GM23248 (cell line): Measurements from ENCODE around the gene TSNAX. TPM values are rescaled to one million over a fixed set of nuclear protein-coding genes. Genes with fewer than 3 reads are reported as not detected.
A peak's percentile ranks its signal among the peaks of the same experiment; 100 is the strongest.

Experiments
- DNase-seq: peaks from one replicate; pipeline ENCODE4 v3.0.0-alpha.2; 2015
- H2AFZ ChIP-seq: fragments of 200-600 bp; sonication (generic); 2 replicates; pipeline ENCODE4 v1.6.1; 2016; ENCODE audit warnings: antibody characterized with exemption
- H3F3A ChIP-seq: fragments of 200-600 bp; sonication (generic); 2 replicates; pipeline ENCODE4 v1.6.1; 2016; ENCODE audit warnings: mild to moderate bottlenecking, antibody characterized with exemption, mixed run types; ENCODE audit not compliant: insufficient read depth
- H3K27ac ChIP-seq: fragments of 200-600 bp; sonication (generic); 2 replicates; pipeline ENCODE4 v1.5.1; 2016; ENCODE audit warnings: mild to moderate bottlenecking
- H3K27me3 ChIP-seq: fragments of 200-600 bp; sonication (generic); replicated peaks from 2 replicates; pipeline ENCODE4 v1.6.1; 2016; ENCODE audit warnings: mild to moderate bottlenecking; ENCODE audit not compliant: insufficient read depth
- H3K36me3 ChIP-seq: fragments of 200-600 bp; sonication (generic); 2 replicates; pipeline ENCODE4 v1.6.1; 2016; ENCODE audit warnings: low read depth, mild to moderate bottlenecking
- H3K4me1 ChIP-seq: fragments of 200-600 bp; sonication (generic); 2 replicates; pipeline ENCODE4 v1.6.1; 2016; ENCODE audit warnings: mild to moderate bottlenecking; ENCODE audit not compliant: insufficient read depth
- H3K4me2 ChIP-seq: fragments of 200-600 bp; sonication (generic); one replicate; pipeline ENCODE4 v1.6.1; 2016; ENCODE audit warnings: mild to moderate bottlenecking; ENCODE audit not compliant: unreplicated experiment
- H3K4me3 ChIP-seq: fragments of 200-600 bp; sonication (generic); 2 replicates; pipeline ENCODE4 v1.5.1; 2016; ENCODE audit warnings: mild to moderate bottlenecking
- H3K79me2 ChIP-seq: fragments of 200-600 bp; sonication (generic); 2 replicates; pipeline ENCODE4 v1.6.1; 2016; ENCODE audit warnings: mild to moderate bottlenecking; ENCODE audit not compliant: insufficient read depth
- H3K9ac ChIP-seq: fragments of 200-600 bp; sonication (generic); 2 replicates; pipeline ENCODE4 v1.6.1; 2016; ENCODE audit warnings: mild to moderate bottlenecking
- H3K9me2 ChIP-seq: fragments of 200-600 bp; sonication (generic); 2 replicates; pipeline ENCODE4 v1.6.1; 2016; ENCODE audit warnings: mixed run types, mild to moderate bottlenecking, moderate library complexity; ENCODE audit not compliant: insufficient read depth
- H3K9me3 ChIP-seq: fragments of 200-600 bp; sonication (generic); one replicate; pipeline ENCODE4 v1.6.1; 2017; ENCODE audit warnings: low read depth
- H4K20me1 ChIP-seq: fragments of 200-600 bp; sonication (generic); 2 replicates; pipeline ENCODE4 v1.6.0; 2016; ENCODE audit not compliant: insufficient read depth
- EZH2 ChIP-seq: fragments of 200-600 bp; sonication (generic); IDR thresholded peaks from 2 replicates; pipeline ENCODE4 v1.6.1; 2018; ENCODE audit warnings: antibody characterized with exemption, mild to moderate bottlenecking; ENCODE audit not compliant: insufficient read depth, poor library complexity, severe bottlenecking
- EZH2phosphoT487 ChIP-seq: fragments of 200-600 bp; sonication (generic); IDR thresholded peaks from 2 replicates; pipeline ENCODE4 v1.6.1; 2018; ENCODE audit warnings: antibody characterized with exemption, moderate library complexity, mild to moderate bottlenecking, low read depth; ENCODE audit not compliant: insufficient read depth
- WGBS, 2 experiments: methylation state at CpG; one replicate each; pipeline ENCODE4 v1.1.6; 2015 to 2017; ENCODE audit warnings: low lambda C conversion rate in 2 of 2, low coverage in 1 of 2; ENCODE audit errors: missing lambda C conversion rate in 2 of 2; 5-methylcytosine and 5-hydroxymethylcytosine counted together
- in situ Hi-C: fragments of 300-500 bp; cut with MboI; formaldehyde crosslinking; loops from 2 replicates; pipeline ENCODE4 v1.15.0; 2020
- polyA plus RNA-seq: library from polyadenylated mRNA; unstranded; fragments of >200 nt; fragmentation: Nextera tagmentation; extraction: Ambion mirVana; gene quantifications from 2 replicates; pipeline ENCODE4 v1.2.1, GENCODE V29; 2016
- total RNA-seq: library from RNA; depleted of rRNA; stranded (reverse); fragments of >200 nt; shearing (Covaris generic); gene quantifications from 2 replicates; pipeline ENCODE4 v1.2.3, GENCODE V29; 2014

The TSNAX gene
- total and polyA plus RNA-seq, 2 experiments from 2014 or later = 39.4 to 45.8 TPM

- Histone ChIP-seq H3K9ac (peak overlapping the region; percentile 92), H4K20me1 (no peaks in the 10 kb centered on the region), H3K4me3 (peak overlapping the region; percentile 86), H3K27ac (peak overlapping the region; percentile 85), H3K27me3 (no peaks in the 10 kb centered on the region), H3K4me2 (peak overlapping the region; percentile 89), H2AFZ (peak overlapping the region; percentile 96), H3K36me3 (no peaks in the 10 kb centered on the region), H3F3A (peaks cover 9% of the 10 kb centered on the region; the same call in 1 of the 2 replicates), H3K79me2 (peaks cover 40% of the 10 kb centered on the region), H3K9me3 (no peaks in the 10 kb centered on the region), H3K9me2 (no peaks in the 10 kb centered on the region), H3K4me1 (peaks cover 13% of the 10 kb centered on the region)
- 47 to 48% methylated on average over 15 of the region's 15 CpGs for WGBS, 2 experiments
- in situ Hi-C loops = no loop called here
- DNase-seq = no peak
- no peak for TF ChIP-seq EZH2phosphoT487
- no peak for TF ChIP-seq EZH2
These were observed 790 bp upstream of the TSNAX start for GRCh38 chr1:231527586-231528171.

GRCh38 chr1:231533240-231533639 is 4.8 kb downstream of the TSNAX start:
- peaks cover 9% of the 10 kb centered on the region; the same call in 1 of the 2 replicates for H3F3A ChIP-seq
- WGBS, 2 experiments = 98 to 99% methylated on average over 7 of the region's 7 CpGs
- no peak for TF ChIP-seq EZH2phosphoT487
- no peak for TF ChIP-seq EZH2
- H3K36me3 ChIP-seq = peaks cover 16% of the 10 kb centered on the region
- no peaks in the 10 kb centered on the region for H4K20me1 ChIP-seq
- no peak overlapping the region for H3K27ac ChIP-seq
- peaks cover 96% of the 10 kb centered on the region for H3K79me2 ChIP-seq
- H3K9ac ChIP-seq = no peak overlapping the region
- H2AFZ ChIP-seq = no peak overlapping the region
- H3K27me3 ChIP-seq = no peaks in the 10 kb centered on the region
- in situ Hi-C loops = no loop called here
- no peak overlapping the region for H3K4me3 ChIP-seq
- no peak for DNase-seq
- H3K4me1 ChIP-seq = peaks cover 22% of the 10 kb centered on the region
- no peaks in the 10 kb centered on the region for H3K9me3 ChIP-seq
- no peaks in the 10 kb centered on the region for H3K9me2 ChIP-seq
- no peak overlapping the region for H3K4me2 ChIP-seq

- no peaks in the 10 kb centered on the region for H4K20me1 ChIP-seq
- peaks cover 99% of the 10 kb centered on the region for H3K79me2 ChIP-seq
- no peaks in the 10 kb centered on the region for H3K9me3 ChIP-seq
- 0 out of 2 replicates have a peak overlapping the region, but pooled peaks have one; percentile 54 for H2AFZ ChIP-seq
- H3K4me2 ChIP-seq = peak overlapping the region; percentile 62
- TF ChIP-seq EZH2 (no peak), EZH2phosphoT487 (no peak)
- no peak overlapping the region for H3K4me3 ChIP-seq
- H3K4me1 ChIP-seq = peaks cover 17% of the 10 kb centered on the region
- in situ Hi-C loops = no loop called here
- no peak overlapping the region for H3K27ac ChIP-seq
- H3K36me3 ChIP-seq = peaks cover 27% of the 10 kb centered on the region
- peak overlapping the region; percentile 48; the same call in 1 of the 2 replicates for H3K9ac ChIP-seq
- no peaks in the 10 kb centered on the region for H3K9me2 ChIP-seq
- 0 out of 2 replicates have a peak, but pooled peaks cover under 1% of the 10 kb centered on the region for H3F3A ChIP-seq
- WGBS, 2 experiments = 68 to 70% methylated on average over 4 of the region's 4 CpGs
- no peaks in the 10 kb centered on the region for H3K27me3 ChIP-seq
- no peak for DNase-seq
These were observed 6.3 kb downstream of the TSNAX start for GRCh38 chr1:231534703-231535159.

GRCh38 chr1:231536099-231536498 is 7.6 kb downstream of the TSNAX start:
- H3K4me3 ChIP-seq = peak overlapping the region; percentile 43
- H3K9me3 ChIP-seq = no peaks in the 10 kb centered on the region
- peaks cover 37% of the 10 kb centered on the region for H3K36me3 ChIP-seq
- TF ChIP-seq EZH2phosphoT487 (no peak), EZH2 (no peak)
- H3F3A ChIP-seq = no peaks in the 10 kb centered on the region
- no peaks in the 10 kb centered on the region for H3K27me3 ChIP-seq
- peaks cover 99% of the 10 kb centered on the region for H3K79me2 ChIP-seq
- H2AFZ ChIP-seq = peak overlapping the region; percentile 54
- peak overlapping the region; percentile 48 for H3K9ac ChIP-seq
- 53 to 65% methylated on average over 2 of the region's 2 CpGs for WGBS, 2 experiments
- H3K27ac ChIP-seq = no peak overlapping the region
- no peak for DNase-seq
- no peaks in the 10 kb centered on the region for H4K20me1 ChIP-seq
- peaks cover 12% of the 10 kb centered on the region for H3K4me1 ChIP-seq
- no peaks in the 10 kb centered on the region for H3K9me2 ChIP-seq
- in situ Hi-C loops = no loop called here
- H3K4me2 ChIP-seq = peak overlapping the region; percentile 62
